ENCODE results near the gene PCDHB16. TPM values are rescaled to one million over a fixed set of nuclear protein-coding genes. Genes with fewer than 3 reads are reported as not detected.
"Not testable (repeated sequence)": the region's sequence is repeated elsewhere in the genome, so short reads cannot be mapped to it uniquely, and the experiment has no call there.

The PCDHB16 gene
- polyA plus RNA-seq (2013, experiment 1 of 2): 2.7 TPM
- polyA plus RNA-seq (2013, experiment 2 of 2): 2.8 TPM

- H3K4ac ChIP-seq (ENCODE audit: low read length): no peak within 1 kb of the TSS
- H3K27ac ChIP-seq (replicated peaks; ENCODE audit: low read length): no peak within 1 kb of the TSS
- H3K4me3 ChIP-seq (ENCODE audit: low read length in 2 of 2): peak within 1 kb of the TSS; percentile 22 to 44
- H2BK5ac ChIP-seq (ENCODE audit: low read length): no peak within 1 kb of the TSS
- no peak within 1 kb of the TSS for H2BK12ac ChIP-seq (ENCODE audit: low read length)
- H2BK15ac ChIP-seq (ENCODE audit: low read length): no peak within 1 kb of the TSS
- no peak within 1 kb of the TSS for H4K91ac ChIP-seq (ENCODE audit: low read depth, low read length, poor library complexity)
- H3K4me1 ChIP-seq (ENCODE audit: control insufficient read depth in 2 of 2, insufficient read depth in 1 of 2, low read depth in 1 of 2, low read length in 2 of 2): no peaks in the 10 kb centered on the region
- peaks cover 2% of the 10 kb centered on the region for H3K79me1 ChIP-seq (ENCODE audit: low read depth, low read length)
- H2AFZ ChIP-seq (ENCODE audit: low read length): peak within 1 kb of the TSS; percentile 81
- peaks cover 7 to 29% of the 10 kb centered on the region in 2 donors for H3K9me3 ChIP-seq (replicated peaks in 1 of 2; ENCODE audit: control insufficient read depth in 2 of 2, insufficient read depth in 1 of 2, low read depth in 1 of 2, low read length in 2 of 2)
- no peaks in the 10 kb centered on the region for H3K36me3 ChIP-seq (replicated peaks in 1 of 2; ENCODE audit: control insufficient read depth in 2 of 2, insufficient read depth in 2 of 2, low read length in 2 of 2)
- H2AK5ac ChIP-seq (ENCODE audit: low read depth, low read length): no peak within 1 kb of the TSS
- DNase-seq (ENCODE audit: low spot score): peak; percentile 50
- H3K23ac ChIP-seq (ENCODE audit: low read depth, low read length, poor library complexity): no peak within 1 kb of the TSS
- H3K9ac ChIP-seq (ENCODE audit: low read depth, low read length, poor library complexity): no peak within 1 kb of the TSS
- no peak within 1 kb of the TSS for H3K14ac ChIP-seq (ENCODE audit: low read length)
- no CpG with 5 or more reads among the region's 13 CpGs for WGBS, 2 donors (ENCODE audit: extremely low coverage in 2 of 2, insufficient read length in 2 of 2, insufficient replicate concordance in 1 of 2)
- H4K8ac ChIP-seq (ENCODE audit: low read depth, low read length): no peak within 1 kb of the TSS
- H3K27me3 ChIP-seq (ENCODE audit: control insufficient read depth in 3 of 3, insufficient read depth in 3 of 3, low read depth in 1 of 3, low read length in 3 of 3): no peaks in the 10 kb centered on the region
- H2BK120ac ChIP-seq (ENCODE audit: low read depth, low read length): no peak within 1 kb of the TSS
- no peak within 1 kb of the TSS for H3K18ac ChIP-seq (ENCODE audit: low read length)
- no peak within 1 kb of the TSS for H3K4me2 ChIP-seq (ENCODE audit: insufficient read depth, low read length, poor library complexity, severe bottlenecking)
These were observed at the start of gene PCDHB16 for GRCh38 chr5:141182248-141182647. PCDHB16 (plus strand) TSS chr5:141182387; CDS start chr5:141182560, 173 bp downstream.

GRCh38 chr5:141135030-141135717 lies 47.0 kb upstream of the PCDHB16 start, which contains the start of gene PCDHB5:
PCDHB5 (plus strand) TSS chr5:141135206; CDS start chr5:141135435, 229 bp downstream.
- no peak within 1 kb of the TSS for H2BK15ac ChIP-seq (ENCODE audit: low read length)
- no peaks in the 10 kb centered on the region for H3K4me1 ChIP-seq (ENCODE audit: control insufficient read depth in 2 of 2, insufficient read depth in 1 of 2, low read depth in 1 of 2, low read length in 2 of 2)
- H3K4ac ChIP-seq (ENCODE audit: low read length): no peak within 1 kb of the TSS
- H3K4me3 ChIP-seq (ENCODE audit: low read length in 2 of 2): peak within 1 kb of the TSS; percentile 44 to 73
- peaks cover 0 to 3% of the 10 kb centered on the region in 2 donors for H3K36me3 ChIP-seq (replicated peaks in 1 of 2; ENCODE audit: control insufficient read depth in 2 of 2, insufficient read depth in 2 of 2, low read length in 2 of 2)
- H3K9ac ChIP-seq (ENCODE audit: low read depth, low read length, poor library complexity): no peak within 1 kb of the TSS
- no peak within 1 kb of the TSS for H4K91ac ChIP-seq (ENCODE audit: low read depth, low read length, poor library complexity)
- H3K9me3 ChIP-seq (replicated peaks in 1 of 2; ENCODE audit: control insufficient read depth in 2 of 2, insufficient read depth in 1 of 2, low read depth in 1 of 2, low read length in 2 of 2): peaks cover 10 to 42% of the 10 kb centered on the region in 2 donors
- no peak within 1 kb of the TSS for H3K14ac ChIP-seq (ENCODE audit: low read length)
- no peak within 1 kb of the TSS for H3K23ac ChIP-seq (ENCODE audit: low read depth, low read length, poor library complexity)
- H3K18ac ChIP-seq (ENCODE audit: low read length): no peak within 1 kb of the TSS
- no peak within 1 kb of the TSS for H2BK120ac ChIP-seq (ENCODE audit: low read depth, low read length)
- H3K4me2 ChIP-seq (ENCODE audit: insufficient read depth, low read length, poor library complexity, severe bottlenecking): no peak within 1 kb of the TSS
- no CpG with 5 or more reads among the region's 22 CpGs for WGBS, 2 donors (ENCODE audit: extremely low coverage in 2 of 2, insufficient read length in 2 of 2, insufficient replicate concordance in 1 of 2)
- no peak within 1 kb of the TSS for H2AK5ac ChIP-seq (ENCODE audit: low read depth, low read length)
- H2BK5ac ChIP-seq (ENCODE audit: low read length): no peak within 1 kb of the TSS
- no peak within 1 kb of the TSS for H3K27ac ChIP-seq (replicated peaks; ENCODE audit: low read length)
- DNase-seq (ENCODE audit: low spot score): no peak
- H4K8ac ChIP-seq (ENCODE audit: low read depth, low read length): no peak within 1 kb of the TSS
- no peaks in the 10 kb centered on the region for H3K79me1 ChIP-seq (ENCODE audit: low read depth, low read length)
- peak within 1 kb of the TSS; percentile 3 for H2AFZ ChIP-seq (ENCODE audit: low read length)
- no peak within 1 kb of the TSS for H2BK12ac ChIP-seq (ENCODE audit: low read length)
- H3K27me3 ChIP-seq (ENCODE audit: control insufficient read depth in 3 of 3, insufficient read depth in 3 of 3, low read depth in 1 of 3, low read length in 3 of 3): no peaks in the 10 kb centered on the region

GRCh38 chr5:141135718-141136266 lies 46.4 kb upstream of the PCDHB16 start:
- Histone ChIP-seq H3K4me1 (ENCODE audit: control insufficient read depth in 2 of 2, insufficient read depth in 1 of 2, low read depth in 1 of 2, low read length in 2 of 2) (no peaks in the 10 kb centered on the region), H4K91ac (ENCODE audit: low read depth, low read length, poor library complexity) (no peak overlapping the region)

GRCh38 chr5:141137346-141137745 lies 44.8 kb upstream of the PCDHB16 start:
- H3K4me2 ChIP-seq (ENCODE audit: insufficient read depth, low read length, poor library complexity, severe bottlenecking); H3K4me3 ChIP-seq (ENCODE audit: low read length in 2 of 2); DNase-seq (ENCODE audit: low spot score); H4K8ac ChIP-seq (ENCODE audit: low read depth, low read length); H3K36me3 ChIP-seq (replicated peaks in 1 of 2; ENCODE audit: control insufficient read depth in 2 of 2, insufficient read depth in 2 of 2, low read length in 2 of 2); H2AFZ ChIP-seq (ENCODE audit: low read length); H4K91ac ChIP-seq (ENCODE audit: low read depth, low read length, poor library complexity); H2BK12ac ChIP-seq (ENCODE audit: low read length); H3K4me1 ChIP-seq (ENCODE audit: control insufficient read depth in 2 of 2, insufficient read depth in 1 of 2, low read depth in 1 of 2, low read length in 2 of 2); H3K27ac ChIP-seq (replicated peaks; ENCODE audit: low read length); H3K23ac ChIP-seq (ENCODE audit: low read depth, low read length, poor library complexity); H2BK5ac ChIP-seq (ENCODE audit: low read length); H3K14ac ChIP-seq (ENCODE audit: low read length); H3K79me1 ChIP-seq (ENCODE audit: low read depth, low read length); H2AK5ac ChIP-seq (ENCODE audit: low read depth, low read length); H2BK15ac ChIP-seq (ENCODE audit: low read length); H3K9ac ChIP-seq (ENCODE audit: low read depth, low read length, poor library complexity); H3K27me3 ChIP-seq (ENCODE audit: control insufficient read depth in 3 of 3, insufficient read depth in 3 of 3, low read depth in 1 of 3, low read length in 3 of 3); H3K18ac ChIP-seq (ENCODE audit: low read length); H3K4ac ChIP-seq (ENCODE audit: low read length); H2BK120ac ChIP-seq (ENCODE audit: low read depth, low read length): not testable (repeated sequence)
- peaks cover 10 to 42% of the 10 kb centered on the region in 2 donors for H3K9me3 ChIP-seq (replicated peaks in 1 of 2; ENCODE audit: control insufficient read depth in 2 of 2, insufficient read depth in 1 of 2, low read depth in 1 of 2, low read length in 2 of 2)
- no CpG with 5 or more reads among the region's 34 CpGs for WGBS, 2 donors (ENCODE audit: extremely low coverage in 2 of 2, insufficient read length in 2 of 2, insufficient replicate concordance in 1 of 2)

More at GRCh38 chr5:141135718-141136266, 46.4 kb upstream of the PCDHB16 start:
- no peak overlapping the region for H3K23ac ChIP-seq (ENCODE audit: low read depth, low read length, poor library complexity)
- no peak overlapping the region for H3K4me2 ChIP-seq (ENCODE audit: insufficient read depth, low read length, poor library complexity, severe bottlenecking)
- no peak overlapping the region for H2BK5ac ChIP-seq (ENCODE audit: low read length)
- no peaks in the 10 kb centered on the region for H3K79me1 ChIP-seq (ENCODE audit: low read depth, low read length)
- no peak overlapping the region for H3K14ac ChIP-seq (ENCODE audit: low read length)
- no peak overlapping the region for H3K18ac ChIP-seq (ENCODE audit: low read length)
- DNase-seq (ENCODE audit: low spot score): no peak
- no peaks in the 10 kb centered on the region for H3K27me3 ChIP-seq (ENCODE audit: control insufficient read depth in 3 of 3, insufficient read depth in 3 of 3, low read depth in 1 of 3, low read length in 3 of 3)
- H2BK12ac ChIP-seq (ENCODE audit: low read length): no peak overlapping the region
- H3K9me3 ChIP-seq (replicated peaks in 1 of 2; ENCODE audit: control insufficient read depth in 2 of 2, insufficient read depth in 1 of 2, low read depth in 1 of 2, low read length in 2 of 2): peaks cover 10 to 42% of the 10 kb centered on the region in 2 donors
- H2AFZ ChIP-seq (ENCODE audit: low read length): no peak overlapping the region
- H3K4me3 ChIP-seq (ENCODE audit: low read length in 2 of 2): peak overlapping the region; percentile 44 to 73
- H3K27ac ChIP-seq (replicated peaks; ENCODE audit: low read length): no peak overlapping the region
- no peak overlapping the region for H4K8ac ChIP-seq (ENCODE audit: low read depth, low read length)
- no peak overlapping the region for H2BK15ac ChIP-seq (ENCODE audit: low read length)
- peaks cover 0 to 3% of the 10 kb centered on the region in 2 donors for H3K36me3 ChIP-seq (replicated peaks in 1 of 2; ENCODE audit: control insufficient read depth in 2 of 2, insufficient read depth in 2 of 2, low read length in 2 of 2)
- H3K4ac ChIP-seq (ENCODE audit: low read length): no peak overlapping the region
- WGBS, 2 donors (ENCODE audit: extremely low coverage in 2 of 2, insufficient read length in 2 of 2, insufficient replicate concordance in 1 of 2): no CpG with 5 or more reads among the region's 19 CpGs
- no peak overlapping the region for H3K9ac ChIP-seq (ENCODE audit: low read depth, low read length, poor library complexity)
- no peak overlapping the region for H2AK5ac ChIP-seq (ENCODE audit: low read depth, low read length)
- no peak overlapping the region for H2BK120ac ChIP-seq (ENCODE audit: low read depth, low read length)

Measured in neuronal stem cell (in vitro differentiated cells).